ENCODE data around the gene CDH13.

Gene CDH13

GRCh38 chr16:83728492-83728891 lies 1101.7 kb downstream of the CDH13 start:
- no peak overlapping the region for H3K4me3 ChIP-seq (ENCODE audit: low read depth, low read length)
- in situ Hi-C loops (cut with HindIII; ENCODE audit: low sequenced_read_pairs): no loop called here
- DNase-seq (ENCODE audit: low read depth): no peak
- TF ChIP-seq CTCF (IDR thresholded peaks at IDR 0.05; ENCODE audit: low read depth, low read length, missing control alignments): no peak

GRCh38 chr16:83730812-83731211 lies 1104.0 kb downstream of the CDH13 start:
- no peak for TF ChIP-seq CTCF (IDR thresholded peaks at IDR 0.05; ENCODE audit: low read depth, low read length, missing control alignments)
- in situ Hi-C loops (cut with HindIII; ENCODE audit: low sequenced_read_pairs): no loop called here
- DNase-seq (ENCODE audit: low read depth): no peak
- no peak overlapping the region for H3K4me3 ChIP-seq (ENCODE audit: low read depth, low read length)

- no peak overlapping the region for H3K4me3 ChIP-seq (ENCODE audit: low read depth, low read length)
- no peak for DNase-seq (ENCODE audit: low read depth)
- TF ChIP-seq CTCF (IDR thresholded peaks at IDR 0.05; ENCODE audit: low read depth, low read length, missing control alignments): no peak
- in situ Hi-C loops (cut with HindIII; ENCODE audit: low sequenced_read_pairs): no loop called here
Observed at GRCh38 chr16:83732536-83732935, 1105.8 kb downstream of the CDH13 start.

GRCh38 chr16:83733301-83733700 lies 1106.5 kb downstream of the CDH13 start:
- in situ Hi-C loops (cut with HindIII; ENCODE audit: low sequenced_read_pairs): no loop called here
- H3K4me3 ChIP-seq (ENCODE audit: low read depth, low read length): no peak overlapping the region
- TF ChIP-seq CTCF (IDR thresholded peaks at IDR 0.05; ENCODE audit: low read depth, low read length, missing control alignments): no peak
- DNase-seq (ENCODE audit: low read depth): no peak

- H3K4me3 ChIP-seq (ENCODE audit: low read depth, low read length): no peak overlapping the region
- DNase-seq (ENCODE audit: low read depth): no peak
- in situ Hi-C loops (cut with HindIII; ENCODE audit: low sequenced_read_pairs): no loop called here
- TF ChIP-seq CTCF (IDR thresholded peaks at IDR 0.05; ENCODE audit: low read depth, low read length, missing control alignments): no peak
Observed at GRCh38 chr16:83734136-83734535, 1107.4 kb downstream of the CDH13 start.

GRCh38 chr16:83737729-83738354 lies 1111.1 kb downstream of the CDH13 start:
- H3K4me3 ChIP-seq (ENCODE audit: low read depth, low read length): no peak overlapping the region
- no peak for TF ChIP-seq CTCF (IDR thresholded peaks at IDR 0.05; ENCODE audit: low read depth, low read length, missing control alignments)
- in situ Hi-C loops (cut with HindIII; ENCODE audit: low sequenced_read_pairs): no loop called here
- DNase-seq (ENCODE audit: low read depth): no peak
